Measurements from ENCODE around the gene LRRC56. TPM values are rescaled to one million over a fixed set of nuclear protein-coding genes. Genes with fewer than 3 reads are reported as not detected.

Gene LRRC56
- total and polyA plus RNA-seq, 2 donors (not counting 1 experiment from before 2014, with no cell fraction given), result 11.8 to 15.8 TPM

GRCh38 chr11:488992-489391 is 48.3 kb upstream of the LRRC56 start:
- Histone ChIP-seq H3K4me2 (replicated peaks; ENCODE audit: low read depth, low read length, poor library complexity, severe bottlenecking) (no peak overlapping the region), H3K27ac (ENCODE audit: low read length in 2 of 2) (no peak overlapping the region), H3K36me3 (replicated peaks in 1 of 2; ENCODE audit: control extremely low read depth in 1 of 2, control insufficient read depth in 1 of 2, extremely low read depth in 1 of 2, insufficient read depth in 2 of 2, low read length in 1 of 2) (no peaks in the 10 kb centered on the region), H4K20me1 (ENCODE audit: control insufficient read depth, insufficient read depth, low read length, poor library complexity, severe bottlenecking) (no peaks in the 10 kb centered on the region), H3K9ac (ENCODE audit: low read length) (no peak overlapping the region), H3K4me1 (ENCODE audit: control insufficient read depth in 2 of 2, insufficient read depth in 2 of 2, low read length in 2 of 2) (no peaks in the 10 kb centered on the region), H3K27me3 (replicated peaks in 1 of 4; ENCODE audit: control extremely low read depth in 1 of 4, control insufficient read depth in 3 of 4, insufficient read depth in 4 of 4, low read length in 3 of 4) (no peaks in the 10 kb centered on the region), H3K79me2 (ENCODE audit: control insufficient read depth, insufficient read depth, low read length) (no peaks in the 10 kb centered on the region), H3K4me3 (ENCODE audit: control extremely low read depth in 1 of 5, extremely low read depth in 1 of 5, insufficient read depth in 1 of 5, low read depth in 2 of 5, low read length in 4 of 5) (no peak overlapping the region), H2AFZ (ENCODE audit: insufficient read depth, low read depth, low read length, poor library complexity, severe bottlenecking) (no peak overlapping the region), H3K9me3 (ENCODE audit: control extremely low read depth in 1 of 3, control insufficient read depth in 2 of 3, insufficient read depth in 1 of 3, low read length in 2 of 3) (peaks cover 0 to 3% (median 0%) of the 10 kb centered on the region in 3 donors)
- no peak for DNase-seq
- ChIA-PET CTCF (no interaction called here), POLR2A (no interaction called here)
- no peak overlapping the region for H3K27ac Mint-ChIP-seq
- H3K27me3 Mint-ChIP-seq, result no peaks in the 10 kb centered on the region
- no peak for TF ChIP-seq EZH2 (IDR thresholded peaks at IDR 0.05; ENCODE audit: borderline replicate concordance, insufficient read depth, low read depth, low read length, poor library complexity, severe bottlenecking)
- TF ChIP-seq CTCF (IDR thresholded peaks at IDR 0.05), result no peak
- no peaks in the 10 kb centered on the region for H3K9me3 Mint-ChIP-seq (ENCODE audit: insufficient read depth)
- H3K4me3 Mint-ChIP-seq, result no peak overlapping the region
- no peaks in the 10 kb centered on the region for H3K4me1 Mint-ChIP-seq
- intact Hi-C loops (cut with micrococcal nuclease), result no loop called here
- 98% methylated on average over 19 of the region's 19 CpGs for WGBS (ENCODE audit: insufficient coverage)
- no peak for ATAC-seq (ENCODE audit: low read depth)

- Mint-ChIP-seq H3K4me3 (no peak overlapping the region), H3K27ac (no peak overlapping the region), H3K4me1 (no peaks in the 10 kb centered on the region), H3K27me3 (no peaks in the 10 kb centered on the region), H3K9me3 (ENCODE audit: insufficient read depth) (no peaks in the 10 kb centered on the region)
- Histone ChIP-seq H3K4me2 (replicated peaks; ENCODE audit: low read depth, low read length, poor library complexity, severe bottlenecking) (no peak overlapping the region), H4K20me1 (ENCODE audit: control insufficient read depth, insufficient read depth, low read length, poor library complexity, severe bottlenecking) (no peaks in the 10 kb centered on the region), H3K4me3 (ENCODE audit: control extremely low read depth in 1 of 5, extremely low read depth in 1 of 5, insufficient read depth in 1 of 5, low read depth in 2 of 5, low read length in 4 of 5) (no peak overlapping the region), H3K27me3 (replicated peaks in 1 of 4; ENCODE audit: control extremely low read depth in 1 of 4, control insufficient read depth in 3 of 4, insufficient read depth in 4 of 4, low read length in 3 of 4) (no peaks in the 10 kb centered on the region), H3K27ac (ENCODE audit: low read length in 2 of 2) (no peak overlapping the region), H2AFZ (ENCODE audit: insufficient read depth, low read depth, low read length, poor library complexity, severe bottlenecking) (no peak overlapping the region), H3K9ac (ENCODE audit: low read length) (no peak overlapping the region), H3K9me3 (ENCODE audit: control extremely low read depth in 1 of 3, control insufficient read depth in 2 of 3, insufficient read depth in 1 of 3, low read length in 2 of 3) (peaks cover 0 to 3% (median 0%) of the 10 kb centered on the region in 3 donors), H3K4me1 (ENCODE audit: control insufficient read depth in 2 of 2, insufficient read depth in 2 of 2, low read length in 2 of 2) (no peaks in the 10 kb centered on the region), H3K79me2 (ENCODE audit: control insufficient read depth, insufficient read depth, low read length) (no peaks in the 10 kb centered on the region), H3K36me3 (replicated peaks in 1 of 2; ENCODE audit: control extremely low read depth in 1 of 2, control insufficient read depth in 1 of 2, extremely low read depth in 1 of 2, insufficient read depth in 2 of 2, low read length in 1 of 2) (peaks cover 0 to 4% of the 10 kb centered on the region in 2 experiments)
- POLR2A ChIA-PET, result no interaction called here
- no peak for ATAC-seq (ENCODE audit: low read depth)
- CTCF ChIA-PET, result no interaction called here
- TF ChIP-seq CTCF (IDR thresholded peaks at IDR 0.05) (no peak), EZH2 (IDR thresholded peaks at IDR 0.05; ENCODE audit: borderline replicate concordance, insufficient read depth, low read depth, low read length, poor library complexity, severe bottlenecking) (no peak)
- DNase-seq, result no peak
- 95% methylated on average over 33 of the region's 37 CpGs for WGBS (ENCODE audit: insufficient coverage)
- intact Hi-C loops (cut with micrococcal nuclease), result no loop called here
Measured at GRCh38 chr11:489610-490185, 47.6 kb upstream of the LRRC56 start.

Data from B cell (primary cell).